Bronchial epithelial cell (primary cell): ENCODE data around the gene FMO4. TPM values are rescaled to one million over a fixed set of nuclear protein-coding genes. Genes with fewer than 3 reads are reported as not detected.
A peak's percentile ranks its signal among the peaks of the same experiment; 100 is the strongest.
"Not testable (repeated sequence)": the region's sequence is repeated elsewhere in the genome, so short reads cannot be mapped to it uniquely, and the experiment has no call there.

Experiments used
- DNase-seq: peaks from one replicate; pipeline ENCODE4 v3.0.0-alpha.2; 2010; ENCODE audit warnings: low read depth
- FAIRE-seq: peaks from 2 replicates; lab custom pipeline; 2011; peaks lifted over from hg19 to GRCh38; lab: Jason Lieb, UNC
- H3K27me3 ChIP-seq: 2 replicates; pipeline ENCODE4 v1.5.1; 2011; ENCODE audit warnings: low read length; ENCODE audit not compliant: control insufficient read depth, insufficient read depth
- H3K36me3 ChIP-seq: 2 replicates; pipeline ENCODE4 v1.5.1; 2011; ENCODE audit warnings: low read length; ENCODE audit not compliant: control insufficient read depth, insufficient read depth
- H3K4me3 ChIP-seq: 2 replicates; pipeline ENCODE4 v1.5.1; 2011; ENCODE audit warnings: mild to moderate bottlenecking, low read depth, low read length, control low read depth
- CTCF ChIP-seq: IDR thresholded peaks from 2 replicates; pipeline ENCODE4 v1.5.1; 2011; ENCODE audit warnings: mild to moderate bottlenecking, moderate library complexity, low read length, control low read depth, inconsistent platforms; ENCODE audit not compliant: insufficient read depth, severe bottlenecking
- total RNA-seq: library from RNA; depleted of rRNA; stranded (reverse); fragments of >200 nt; gene quantifications from 2 replicates; pipeline ENCODE4 v1.2.1, GENCODE V29; 2014

The FMO4 gene
- total RNA-seq, 1 donor from 2014 or later = 0.79 TPM

GRCh38 chr1:171346881-171347280 lies 32.9 kb downstream of the FMO4 start:
- FAIRE-seq (no peak), DNase-seq (peak; percentile 17)
- no peak overlapping the region for H3K4me3 ChIP-seq
- no peak for TF ChIP-seq CTCF
- no peaks in the 10 kb centered on the region for H3K27me3 ChIP-seq
- no peaks in the 10 kb centered on the region for H3K36me3 ChIP-seq

- Histone ChIP-seq H3K4me3 (no peak overlapping the region), H3K36me3 (no peaks in the 10 kb centered on the region), H3K27me3 (no peaks in the 10 kb centered on the region)
- no peak for TF ChIP-seq CTCF
- FAIRE-seq = no peak
- no peak for DNase-seq
Measured at GRCh38 chr1:171350594-171350993, 36.6 kb downstream of the FMO4 start.

- Histone ChIP-seq H3K36me3 (no peaks in the 10 kb centered on the region), H3K4me3 (no peak overlapping the region), H3K27me3 (no peaks in the 10 kb centered on the region)
- no peak for DNase-seq
- TF ChIP-seq CTCF = no peak
- FAIRE-seq = no peak
Measured at GRCh38 chr1:171351961-171352360, 38.0 kb downstream of the FMO4 start.

DNA sequence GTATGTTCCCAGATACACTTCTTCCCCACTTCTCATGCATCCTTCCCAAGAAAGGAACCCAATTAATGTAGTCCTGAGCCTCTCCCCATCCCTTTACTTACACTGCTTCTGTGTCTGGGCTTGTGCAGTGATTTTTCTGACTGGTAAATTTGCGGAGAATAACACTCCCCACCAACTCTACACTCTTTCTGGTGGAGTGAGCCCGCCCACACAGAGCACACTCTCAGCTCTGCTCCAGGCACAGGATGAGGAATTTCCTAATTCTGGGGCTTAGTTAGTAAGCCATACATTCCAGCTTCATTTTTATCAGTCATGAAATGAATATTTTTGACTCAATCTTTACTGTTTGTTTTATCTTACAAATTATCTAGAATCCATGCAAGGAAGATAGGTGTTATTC lies 38.6 kb downstream of the FMO4 start:
- FAIRE-seq (peak; percentile 72), DNase-seq (no peak)
- no peak for TF ChIP-seq CTCF
- Histone ChIP-seq H3K36me3 (no peaks in the 10 kb centered on the region), H3K4me3 (no peak overlapping the region), H3K27me3 (no peaks in the 10 kb centered on the region)

- Histone ChIP-seq H3K36me3 (no peaks in the 10 kb centered on the region), H3K27me3 (no peaks in the 10 kb centered on the region), H3K4me3 (no peak overlapping the region)
- DNase-seq = no peak
- FAIRE-seq = no peak
- TF ChIP-seq CTCF = no peak
Measured at GRCh38 chr1:171355727-171356126, 41.7 kb downstream of the FMO4 start.

DNA sequence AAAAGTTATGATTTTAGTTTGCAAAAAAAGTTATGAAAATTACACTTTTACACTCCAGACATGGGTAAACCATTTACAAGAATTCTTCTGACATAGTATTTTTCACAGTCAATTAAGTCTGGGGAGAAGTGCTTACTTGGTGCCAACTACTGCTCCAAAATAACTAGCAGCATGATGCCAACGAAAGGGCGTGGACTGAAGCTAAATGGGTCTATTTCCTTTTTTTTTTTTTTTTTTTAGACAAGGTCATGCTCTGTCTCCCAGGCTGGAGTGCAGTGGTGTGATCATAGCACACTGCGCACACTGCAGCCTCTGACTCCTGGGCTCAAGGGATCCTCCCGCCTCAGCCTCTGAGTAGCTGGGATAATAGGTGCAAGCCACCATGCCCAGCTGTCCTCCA lies 43.2 kb downstream of the FMO4 start:
- H3K27me3 ChIP-seq = no peaks in the 10 kb centered on the region
- no peaks in the 10 kb centered on the region for H3K36me3 ChIP-seq
- DNase-seq = no peak
- no peak for TF ChIP-seq CTCF
- FAIRE-seq = no peak
- no peak overlapping the region for H3K4me3 ChIP-seq

DNA sequence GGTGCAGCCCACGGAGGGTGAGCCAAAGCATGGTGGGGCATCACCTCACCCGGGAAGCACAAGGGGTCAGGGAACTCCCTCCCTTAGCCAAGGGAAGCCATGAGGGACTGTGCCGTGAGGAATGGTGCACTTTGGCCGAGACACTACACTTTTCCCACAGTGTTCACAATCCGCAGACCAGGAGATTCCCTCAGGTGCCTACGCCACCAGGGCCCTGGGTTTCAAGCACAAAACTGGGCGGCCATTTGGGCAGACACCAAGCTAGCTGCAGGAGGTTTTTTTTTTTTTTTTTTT lies 45.3 kb downstream of the FMO4 start:
- H3K27me3 ChIP-seq, H3K36me3 ChIP-seq, H3K4me3 ChIP-seq, DNase-seq, FAIRE-seq: not testable (repeated sequence)
